ENCODE data around the gene NR2F1.

The NR2F1 gene

DNA sequence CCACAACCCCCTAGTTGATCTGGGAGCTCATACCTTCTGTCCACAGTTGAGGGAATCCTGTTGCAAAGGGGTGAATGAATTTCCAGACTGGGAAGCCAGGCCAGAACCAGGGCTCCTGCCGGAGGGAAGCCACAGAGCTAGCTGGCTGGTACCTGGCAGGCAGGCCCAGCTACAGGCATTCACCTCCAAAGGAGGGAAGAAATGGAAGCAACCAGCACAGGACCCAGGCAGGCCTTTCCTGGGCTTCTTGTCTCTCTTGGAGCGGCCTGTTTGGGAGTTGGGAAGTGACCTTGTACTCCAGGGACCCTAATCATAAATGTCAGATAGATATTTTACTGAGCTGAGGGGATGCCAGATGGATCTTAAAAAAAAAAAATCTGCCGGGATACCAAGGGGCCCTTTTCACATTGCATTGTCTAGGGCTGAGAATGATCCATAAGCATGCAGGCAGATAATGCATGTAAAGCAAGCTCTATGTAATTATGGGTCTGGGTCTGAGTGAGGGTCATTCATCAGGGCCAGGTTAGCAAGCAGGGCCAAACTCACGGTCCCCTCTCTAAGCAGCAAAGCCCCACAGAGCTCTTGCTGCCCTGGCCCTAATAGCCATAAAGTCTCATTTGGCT is 8.4 kb downstream of the NR2F1 start:
- DNase-seq (ENCODE audit: low read depth) = no peak

DNA sequence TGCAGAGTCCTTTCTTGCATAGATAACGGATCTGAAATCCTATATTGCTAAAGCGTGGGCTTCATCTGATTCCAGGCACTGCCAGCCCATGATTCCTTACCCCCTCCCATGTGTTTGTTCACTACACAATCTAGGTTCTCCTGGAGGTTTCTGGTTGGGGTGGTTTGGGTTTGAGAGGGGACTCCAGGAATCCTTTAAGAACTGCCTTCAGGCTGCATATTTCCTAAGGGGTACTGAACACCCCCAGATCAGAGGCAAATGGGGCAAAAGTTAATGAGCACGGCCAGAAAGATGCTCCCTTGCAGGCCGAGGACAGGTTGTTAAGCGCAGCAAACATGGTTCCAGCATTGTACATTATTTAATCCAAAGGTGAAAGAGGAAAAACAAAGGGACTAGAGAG is 9.9 kb downstream of the NR2F1 start:
- no peak for DNase-seq (ENCODE audit: low read depth)

DNA sequence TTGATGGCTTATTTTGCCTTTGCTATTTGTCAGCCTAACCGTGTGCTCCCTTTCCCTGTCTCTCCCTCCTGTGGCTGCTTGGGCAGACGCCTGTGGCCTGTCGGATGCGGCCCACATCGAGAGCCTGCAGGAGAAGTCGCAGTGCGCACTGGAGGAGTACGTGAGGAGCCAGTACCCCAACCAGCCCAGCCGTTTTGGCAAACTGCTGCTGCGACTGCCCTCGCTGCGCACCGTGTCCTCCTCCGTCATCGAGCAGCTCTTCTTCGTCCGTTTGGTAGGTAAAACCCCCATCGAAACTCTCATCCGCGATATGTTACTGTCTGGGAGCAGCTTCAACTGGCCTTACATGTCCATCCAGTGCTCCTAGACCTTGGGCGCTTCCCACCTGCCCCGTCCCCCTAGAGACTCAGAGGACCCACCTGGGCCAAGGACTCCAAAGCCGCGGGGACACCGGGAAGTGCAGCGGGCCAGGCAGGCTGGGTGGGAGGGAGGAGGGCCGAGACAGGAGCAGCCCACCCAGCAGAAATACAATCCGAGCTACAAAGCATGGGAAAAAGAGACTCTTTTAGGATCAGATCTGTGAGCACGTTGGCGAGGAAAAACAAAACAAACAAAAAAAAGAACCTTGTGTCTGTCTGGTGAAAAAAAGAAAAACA is 10.6 kb downstream of the NR2F1 start:
- no peak for DNase-seq (ENCODE audit: low read depth)

DNA sequence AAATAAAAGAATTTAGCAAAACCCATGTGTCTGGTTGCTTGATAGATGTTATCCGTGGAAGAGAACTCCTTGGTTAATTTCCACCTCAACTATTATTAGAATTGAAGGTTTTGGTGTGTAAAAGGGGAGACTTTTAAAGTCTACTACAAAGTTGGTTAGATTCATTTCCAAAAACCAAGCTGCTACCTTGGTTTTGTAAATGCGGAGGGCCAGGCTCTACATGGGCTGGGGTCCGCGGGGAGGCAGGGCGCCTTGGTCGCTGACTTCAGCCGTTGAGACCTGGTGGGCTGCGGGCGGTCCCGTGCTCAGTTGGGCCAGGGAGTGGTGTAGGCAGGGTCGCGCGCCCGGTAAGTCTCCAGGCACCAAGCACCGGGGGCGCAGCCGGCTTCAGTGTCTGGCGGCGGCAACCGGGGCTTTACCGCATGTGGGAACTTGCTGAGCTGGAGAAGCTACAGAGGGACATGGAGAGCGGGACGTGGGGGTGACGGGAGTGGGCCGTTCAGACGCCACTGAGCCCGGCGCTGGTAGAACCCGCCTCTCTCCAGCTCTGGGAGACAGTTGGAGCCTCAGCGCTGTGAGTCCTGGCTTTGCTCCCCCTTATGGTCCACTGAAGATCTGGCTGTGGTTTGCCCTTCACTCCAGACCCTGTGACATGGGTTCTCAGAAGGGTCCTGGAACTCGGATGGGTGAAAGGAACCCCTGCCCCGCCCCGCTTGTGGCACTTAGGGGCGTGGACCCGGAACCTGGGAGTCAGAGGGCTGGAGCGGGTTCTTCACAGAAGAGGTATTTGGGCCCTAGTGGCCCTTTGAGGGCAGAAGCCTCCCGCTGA is 11.8 kb downstream of the NR2F1 start:
- DNase-seq (ENCODE audit: low read depth) = no peak

DNA sequence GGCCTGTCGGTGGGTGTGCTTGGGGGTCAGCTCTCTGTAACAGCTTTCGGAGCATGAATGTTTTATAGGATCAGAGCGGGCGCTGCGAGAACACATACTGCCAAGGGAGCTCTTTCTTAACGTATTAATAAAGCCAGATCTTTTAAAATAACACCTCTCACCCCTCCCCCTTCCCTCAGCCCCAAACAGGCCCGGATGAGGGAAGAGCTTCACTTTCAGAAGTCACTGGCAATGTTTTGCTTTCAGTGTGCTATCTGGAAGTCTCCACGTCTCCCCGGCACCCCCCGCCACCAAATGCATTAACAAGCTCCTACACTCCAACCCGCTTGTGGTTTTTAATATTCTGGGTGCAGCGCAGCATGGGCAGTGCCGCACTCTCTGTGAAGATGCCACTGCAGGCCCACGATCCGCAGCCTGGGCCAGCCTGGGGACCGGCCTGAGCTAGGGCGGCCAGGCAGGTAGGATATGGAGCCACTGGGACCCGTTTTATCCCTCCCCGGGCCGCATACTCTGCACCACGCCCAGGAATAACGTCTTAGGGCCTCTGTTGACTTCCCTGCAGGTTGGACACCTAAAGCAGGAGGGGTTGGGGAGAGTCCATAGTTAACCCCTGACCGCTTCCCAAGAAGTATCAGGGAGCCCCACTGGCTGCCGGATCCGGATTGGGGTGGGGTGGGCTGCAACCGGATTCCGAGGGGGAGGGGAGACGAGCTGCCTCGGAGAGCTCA is 12.6 kb downstream of the NR2F1 start:
- DNase-seq (ENCODE audit: low read depth) = no peak

DNA sequence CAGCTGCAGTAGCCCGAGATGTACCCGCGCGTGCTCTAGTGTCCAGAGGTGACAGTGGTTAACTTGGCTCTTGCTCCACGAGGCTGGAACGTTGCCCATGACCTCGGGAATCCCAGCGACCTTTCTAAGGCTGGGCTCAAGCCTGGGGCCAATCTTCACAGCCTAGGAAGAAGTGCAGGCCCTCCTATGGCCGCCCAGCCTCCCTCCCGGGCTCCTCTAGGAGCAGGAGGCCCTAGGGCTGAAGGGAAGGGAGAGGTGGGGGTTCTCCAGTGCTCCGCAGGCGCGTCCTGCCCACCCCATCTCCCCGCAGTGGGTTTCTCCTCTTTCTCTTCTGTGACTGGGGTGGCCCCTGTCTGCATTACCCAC is 13.3 kb downstream of the NR2F1 start:
- no peak for DNase-seq (ENCODE audit: low read depth)

DNA sequence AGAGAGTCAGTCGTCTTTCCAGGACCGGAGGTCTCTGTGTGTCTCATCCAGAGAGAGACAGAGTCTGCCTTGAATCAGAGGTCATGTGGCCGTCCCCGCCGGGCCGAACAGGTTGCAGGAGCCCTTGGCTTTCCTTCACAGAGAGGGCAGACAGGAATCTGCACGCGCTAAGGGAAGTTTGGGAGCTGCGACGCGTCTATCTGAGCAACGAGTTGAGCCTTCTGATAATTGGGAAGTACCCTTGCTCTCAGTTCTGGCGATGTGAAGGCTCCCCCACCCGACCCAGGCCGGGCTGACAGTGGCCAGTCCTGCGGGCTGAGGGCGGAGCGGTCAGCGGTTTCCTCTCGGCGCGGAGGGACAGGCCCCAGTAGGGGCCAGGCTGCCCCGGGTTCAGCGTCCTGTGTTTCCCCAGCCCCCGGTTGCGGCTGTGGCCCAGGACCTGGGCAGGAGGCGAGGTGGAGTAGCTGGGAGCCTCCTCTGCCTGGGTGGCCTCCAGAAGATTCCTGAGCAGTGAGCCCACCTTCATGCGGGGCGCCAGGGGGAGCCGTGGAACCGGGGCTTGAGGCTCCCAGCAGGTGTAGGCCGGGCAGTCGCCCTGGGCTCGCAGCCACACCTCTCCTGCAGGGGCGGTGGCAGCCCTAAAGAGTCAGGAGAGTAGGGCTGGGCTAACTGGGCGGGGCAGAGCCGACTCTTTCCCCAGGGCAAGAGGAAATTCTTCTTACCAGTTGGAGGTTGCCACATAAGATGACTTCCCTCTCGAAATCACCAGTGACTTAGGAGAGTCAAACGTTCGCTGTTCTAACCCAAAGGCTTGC is 13.9 kb downstream of the NR2F1 start:
- DNase-seq (ENCODE audit: low read depth) = no peak

DNA sequence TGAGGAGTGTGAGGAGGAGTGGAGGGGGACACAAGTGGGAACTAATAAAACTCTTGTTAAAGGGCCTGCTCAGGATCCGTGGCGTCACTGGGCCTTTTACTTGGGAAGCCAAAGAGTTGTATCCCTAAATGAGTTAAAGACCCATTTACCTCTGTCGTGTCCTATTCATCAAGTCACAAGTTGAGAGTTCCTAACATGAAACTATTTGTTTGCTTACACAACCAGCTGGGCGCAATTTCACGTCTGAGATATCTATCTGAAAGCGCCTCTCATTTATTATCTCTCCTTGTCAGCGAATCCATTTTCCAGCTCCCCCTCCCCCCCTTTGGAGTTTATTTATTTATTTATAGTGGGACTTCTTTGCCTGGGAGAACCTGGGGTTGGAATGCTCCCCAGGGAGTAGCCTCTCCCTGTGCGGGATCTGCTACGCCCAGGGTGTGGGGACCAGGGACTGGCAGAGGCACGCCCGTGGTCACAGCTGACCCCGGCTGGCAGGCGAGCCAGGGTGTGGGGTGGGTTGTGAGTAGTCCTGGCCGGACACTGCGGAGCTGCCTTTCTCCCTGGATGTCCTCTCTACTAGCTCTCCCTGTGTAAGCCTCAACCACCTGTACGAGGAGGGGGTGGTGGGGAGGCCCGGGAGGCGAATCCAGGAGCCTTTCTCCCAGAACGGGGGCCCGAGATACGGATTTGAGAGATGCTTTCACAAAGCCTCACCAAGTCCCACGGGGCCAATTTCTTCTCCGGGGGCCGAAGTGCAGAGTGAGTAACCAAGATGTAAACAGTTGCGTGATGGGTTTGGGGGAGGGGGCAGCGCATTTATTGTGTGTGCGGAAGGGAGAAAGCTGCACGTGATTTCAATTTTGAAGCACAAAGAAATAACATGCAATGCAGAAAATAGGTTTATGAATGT is 15.3 kb downstream of the NR2F1 start:
- DNase-seq (ENCODE audit: low read depth) = no peak

DNA sequence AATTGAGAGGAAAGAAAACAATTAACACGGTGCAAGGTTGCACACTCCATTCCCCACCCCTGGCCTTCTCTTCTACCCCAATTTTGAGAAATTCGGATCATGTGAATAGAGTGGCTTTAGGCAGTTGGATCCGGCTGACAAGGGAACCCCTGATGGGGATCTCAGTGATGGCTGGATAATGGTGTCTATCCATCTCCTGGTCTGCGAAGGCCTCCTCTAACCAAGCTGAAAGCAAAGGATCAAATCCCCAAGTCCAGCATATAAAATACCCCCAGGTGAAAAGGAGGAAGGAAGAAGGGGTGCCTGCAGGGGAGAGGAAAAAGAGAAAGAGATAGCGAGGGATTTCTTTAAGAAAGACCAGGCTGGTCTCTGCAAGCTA is 16.0 kb downstream of the NR2F1 start:
- no peak for DNase-seq (ENCODE audit: low read depth)

DNA sequence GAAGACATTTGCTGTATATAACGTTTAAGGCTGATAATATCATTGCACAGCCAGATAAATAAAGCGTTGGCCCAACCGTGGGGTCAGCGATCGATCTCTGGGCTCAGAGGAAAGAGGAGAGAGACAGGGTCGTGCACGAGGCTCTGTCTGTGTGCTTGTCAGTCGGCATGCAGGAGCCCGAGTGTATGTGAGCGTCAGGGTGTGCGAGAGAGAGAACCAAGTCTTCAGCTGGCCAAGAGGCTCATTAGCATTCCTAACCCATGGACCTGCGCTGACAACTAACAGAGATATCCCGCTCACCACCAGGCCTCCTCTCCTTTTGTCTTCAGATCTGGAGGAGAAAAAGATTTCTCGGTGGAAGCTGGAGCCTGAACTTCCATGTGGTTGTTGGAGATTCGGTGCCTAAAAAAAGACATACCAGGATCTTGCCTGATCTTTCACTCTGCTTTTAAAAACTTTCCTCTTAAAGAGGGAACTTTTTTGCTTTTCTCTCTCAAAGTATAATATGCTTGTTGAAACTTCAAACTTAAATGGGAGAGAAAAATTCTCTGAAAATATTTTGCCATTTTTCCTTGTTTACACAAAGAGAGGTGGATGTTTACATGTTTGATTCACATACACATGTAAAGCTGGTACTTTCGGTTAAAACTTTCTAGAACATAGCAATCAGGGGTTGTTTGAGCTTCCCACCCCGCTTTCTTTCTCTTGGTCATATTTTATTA is 16.5 kb downstream of the NR2F1 start:
- DNase-seq (ENCODE audit: low read depth) = no peak

DNA sequence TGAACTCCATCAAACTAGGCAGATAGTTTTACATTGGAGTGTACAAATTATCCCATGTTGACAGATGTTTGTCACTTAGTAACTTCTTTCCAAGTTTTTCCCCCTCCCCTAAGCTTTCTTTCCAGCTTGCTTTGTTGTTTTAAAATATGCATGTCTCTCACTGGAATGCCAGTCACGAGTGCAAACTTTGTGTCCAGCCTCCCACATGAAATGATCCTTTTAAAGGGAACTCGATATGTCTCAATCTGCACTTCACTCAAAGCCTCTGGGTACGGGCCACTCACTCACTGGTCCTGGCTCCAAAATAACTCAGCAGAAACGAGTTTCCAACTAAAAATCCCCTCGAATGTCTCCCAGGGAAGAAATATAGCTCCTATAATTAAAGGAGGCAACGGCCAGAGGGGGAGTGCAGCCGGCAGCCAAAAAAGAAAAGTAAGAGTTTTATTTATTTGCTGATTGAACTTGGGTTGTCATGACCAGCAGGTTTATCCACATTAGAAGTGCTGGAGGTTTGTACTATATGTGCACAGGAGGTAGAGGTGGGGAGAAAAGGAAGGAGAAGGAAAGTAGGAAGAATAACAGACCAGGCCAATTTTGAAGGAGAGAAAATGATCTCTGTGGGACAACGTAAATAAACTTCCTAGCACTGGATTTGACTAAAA is 17.5 kb downstream of the NR2F1 start:
- no peak for DNase-seq (ENCODE audit: low read depth)

DNA sequence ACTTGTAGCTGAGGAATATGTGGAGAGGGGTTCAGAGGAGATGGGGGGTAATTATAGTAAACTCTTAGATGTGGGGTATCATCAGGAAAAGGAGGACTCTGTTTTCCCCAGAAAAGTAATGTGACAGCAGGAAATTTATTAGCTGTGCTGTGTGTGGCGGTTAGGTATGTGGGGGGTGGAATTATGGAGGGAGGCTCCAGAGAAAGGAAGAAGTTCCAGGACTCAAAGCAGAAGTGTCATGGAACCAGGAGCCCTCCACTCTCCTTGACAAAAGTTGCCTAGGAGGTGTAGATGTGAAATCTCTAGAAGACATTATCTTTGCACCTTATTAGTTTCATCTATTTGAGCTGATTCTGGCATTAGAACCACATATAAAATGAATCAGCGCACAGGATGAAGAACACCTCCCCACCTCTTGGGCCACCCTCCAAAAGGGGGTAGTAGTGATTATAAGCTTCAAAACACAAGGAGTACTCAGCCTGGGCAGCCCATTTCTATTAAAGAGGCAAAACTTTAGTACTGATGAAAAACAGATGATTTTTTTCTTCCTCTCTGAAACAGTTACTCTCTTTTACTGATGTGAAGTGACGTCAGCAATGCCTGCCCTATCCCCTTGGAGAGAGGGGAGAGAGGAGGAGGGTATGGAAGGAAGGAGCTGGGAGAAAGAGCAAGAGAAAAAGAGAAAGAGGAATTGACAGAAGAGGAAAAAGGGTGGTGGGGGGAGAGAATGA is 18.2 kb downstream of the NR2F1 start:
- DNase-seq (ENCODE audit: low read depth) = peak; percentile 29

DNA sequence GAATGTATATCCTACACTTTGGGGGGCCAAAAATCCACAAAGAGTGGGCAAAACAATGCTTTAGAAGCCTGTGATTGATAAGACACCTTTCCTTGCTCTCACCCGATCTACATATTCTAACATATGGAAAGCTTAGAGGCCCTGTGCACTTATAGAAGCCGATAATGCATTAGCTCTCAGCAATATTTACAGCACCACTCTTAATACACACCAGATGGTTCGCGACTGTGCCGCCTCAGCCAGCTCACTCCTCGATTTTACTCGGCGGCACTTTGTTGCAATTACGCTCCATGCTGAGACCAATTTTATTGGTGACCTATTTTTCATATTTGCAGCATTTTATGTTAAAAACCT is 18.8 kb downstream of the NR2F1 start:
- DNase-seq (ENCODE audit: low read depth) = no peak

DNA sequence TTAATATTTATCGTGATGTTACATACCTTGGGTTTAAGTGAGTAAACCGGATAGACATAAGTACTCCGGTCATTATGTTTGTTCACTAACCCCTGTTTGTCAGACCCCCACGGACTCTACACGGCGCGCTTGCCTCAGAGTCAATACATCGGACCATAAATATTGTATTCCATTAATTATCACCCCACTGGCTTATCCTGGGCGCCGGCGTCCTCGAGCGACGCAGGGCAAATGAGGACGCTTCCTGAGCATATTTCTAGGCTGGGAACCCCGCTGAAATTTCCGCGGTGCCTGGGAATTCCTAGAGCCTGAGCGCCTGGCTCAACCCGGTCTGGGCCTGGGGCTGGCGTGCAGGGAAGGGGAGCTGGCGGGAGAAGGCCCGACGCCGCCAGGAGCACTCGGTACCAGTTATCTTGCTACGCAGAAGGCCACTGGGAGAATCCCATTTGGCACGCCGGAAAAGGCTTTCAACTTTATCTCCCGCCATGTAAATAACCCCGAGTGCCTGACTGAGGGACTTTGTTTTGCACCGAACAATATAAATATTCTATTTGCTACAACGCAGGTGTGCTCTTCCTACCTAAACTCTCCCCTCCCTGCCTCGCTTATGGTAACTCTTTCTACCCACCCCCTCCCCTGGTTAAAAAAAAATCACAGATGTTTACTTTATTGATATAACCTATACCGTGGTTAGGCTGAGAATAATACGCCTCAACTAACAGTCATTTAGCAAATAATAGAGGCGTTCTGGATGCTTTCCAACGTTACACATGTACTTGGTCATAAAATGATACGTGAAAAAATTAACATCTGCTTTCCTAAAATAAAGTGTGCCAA is 19.4 kb downstream of the NR2F1 start:
- DNase-seq (ENCODE audit: low read depth) = no peak

DNA sequence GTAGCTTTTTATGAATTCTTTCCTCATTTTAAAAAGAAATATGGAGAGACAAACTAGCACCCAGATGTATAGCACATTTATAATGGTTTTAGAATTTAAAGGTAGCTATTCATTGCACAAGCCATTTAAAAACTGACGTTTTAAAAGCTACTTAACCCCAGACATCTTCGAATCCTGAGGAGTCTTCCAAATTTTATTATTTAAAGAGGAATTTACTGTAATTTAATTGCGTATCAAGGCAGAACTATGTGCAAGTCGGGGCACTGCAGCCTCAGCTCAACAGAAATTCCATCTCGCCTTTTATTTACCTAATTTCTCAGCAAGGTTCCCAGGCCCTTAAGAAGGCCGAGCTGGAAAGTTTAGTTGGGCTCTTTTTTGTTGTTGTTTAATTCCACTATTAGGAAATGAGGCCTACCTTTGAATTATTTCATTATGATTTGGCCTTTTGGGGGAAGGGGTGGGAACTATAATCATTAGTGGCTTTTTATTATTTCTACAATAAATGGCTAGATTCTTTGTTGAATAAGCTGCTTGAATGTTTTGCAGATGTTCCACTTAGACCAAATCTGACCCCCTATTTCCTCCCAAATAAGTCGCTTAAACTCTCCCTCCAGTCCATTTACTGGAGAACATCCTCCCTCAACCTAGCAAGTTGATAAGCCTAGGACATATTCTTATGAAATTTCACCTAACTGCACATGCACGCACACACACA is 20.2 kb downstream of the NR2F1 start:
- DNase-seq (ENCODE audit: low read depth) = no peak

DNA sequence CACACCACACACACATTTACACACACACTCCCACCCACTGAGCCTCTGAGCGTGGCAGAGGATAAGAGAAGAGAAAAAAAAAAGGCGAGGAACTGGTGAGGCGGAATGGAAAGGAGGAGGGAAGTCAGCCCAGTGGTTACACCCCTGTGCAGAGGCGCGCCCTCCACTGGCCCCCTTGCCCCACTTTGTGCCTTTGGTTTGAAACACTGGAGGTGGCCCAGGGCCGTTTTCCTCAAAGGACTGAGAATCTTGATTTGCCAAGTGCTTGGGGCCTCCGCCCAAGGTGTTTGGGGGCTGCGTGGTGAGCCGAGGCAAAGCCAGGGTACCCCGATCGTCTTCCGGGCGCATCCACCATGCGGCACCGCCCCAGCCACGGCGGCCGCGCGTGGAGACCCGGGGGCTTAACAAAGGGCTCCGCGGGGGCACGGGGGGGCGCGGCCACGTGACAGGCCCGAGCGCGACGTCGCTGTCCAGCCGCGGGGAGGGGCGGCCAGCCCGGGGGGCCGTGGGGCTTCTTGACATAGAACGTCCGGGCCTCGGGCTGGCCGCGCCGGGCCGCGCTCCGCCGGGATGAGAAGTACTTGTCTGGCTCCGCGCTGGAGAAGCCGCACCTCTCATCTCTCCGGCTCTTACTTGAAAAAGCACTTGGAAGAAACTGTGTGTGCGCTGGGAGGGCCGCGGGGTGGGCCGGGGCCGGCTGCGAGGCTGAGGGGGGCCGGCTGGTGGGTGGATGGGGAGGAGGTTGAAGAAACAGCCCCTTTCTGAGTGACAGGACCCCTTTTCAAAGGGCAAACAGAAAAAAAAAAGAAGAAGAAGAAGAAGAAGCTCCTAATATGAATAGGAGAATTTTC is 21.0 kb downstream of the NR2F1 start:
- peak; percentile 41 for DNase-seq (ENCODE audit: low read depth)

Data from EH (cell line).